ENCODE results near the gene MAP3K6. TPM values are rescaled to one million over a fixed set of nuclear protein-coding genes. Genes with fewer than 3 reads are reported as not detected.

The MAP3K6 gene
- total RNA-seq, 2 donors from 2014 or later = 21.7 to 41.0 TPM

DNA sequence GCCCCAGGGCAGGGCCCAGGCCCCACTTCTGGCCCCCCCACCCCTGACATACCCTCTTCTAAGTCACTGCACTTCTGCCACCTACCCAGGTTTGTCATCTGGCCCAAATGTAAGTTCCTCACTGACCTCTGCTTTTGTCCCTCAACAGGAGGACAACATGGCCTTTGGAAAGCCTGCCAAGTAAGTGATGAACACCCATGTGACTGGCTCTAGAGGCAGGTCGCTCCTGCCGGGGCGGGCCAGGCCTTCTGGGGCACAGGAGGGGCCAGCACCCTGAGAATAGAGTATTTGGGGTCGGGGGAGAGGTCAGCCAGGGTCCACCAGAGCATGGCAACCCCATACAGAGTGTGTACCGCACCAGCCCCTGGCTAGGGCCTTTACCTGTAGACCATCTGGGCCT lies 34.8 kb downstream of the MAP3K6 start:
- H3K27me3 ChIP-seq = no peaks in the 10 kb centered on the region
- H3K4me3 ChIP-seq = no peak overlapping the region
- H3K27ac ChIP-seq = no peak overlapping the region
- no peak for DNase-seq
- H3K4me1 ChIP-seq = no peaks in the 10 kb centered on the region
- no peak overlapping the region for H3K9ac ChIP-seq (ENCODE audit: low read depth in 2 of 2, low read length in 2 of 2)
- intact Hi-C loops (cut with DNase I) = no loop called here
- H3K9me3 ChIP-seq = no peaks in the 10 kb centered on the region
- no peaks in the 10 kb centered on the region for H3K36me3 ChIP-seq
- TF ChIP-seq, protein P1, sequence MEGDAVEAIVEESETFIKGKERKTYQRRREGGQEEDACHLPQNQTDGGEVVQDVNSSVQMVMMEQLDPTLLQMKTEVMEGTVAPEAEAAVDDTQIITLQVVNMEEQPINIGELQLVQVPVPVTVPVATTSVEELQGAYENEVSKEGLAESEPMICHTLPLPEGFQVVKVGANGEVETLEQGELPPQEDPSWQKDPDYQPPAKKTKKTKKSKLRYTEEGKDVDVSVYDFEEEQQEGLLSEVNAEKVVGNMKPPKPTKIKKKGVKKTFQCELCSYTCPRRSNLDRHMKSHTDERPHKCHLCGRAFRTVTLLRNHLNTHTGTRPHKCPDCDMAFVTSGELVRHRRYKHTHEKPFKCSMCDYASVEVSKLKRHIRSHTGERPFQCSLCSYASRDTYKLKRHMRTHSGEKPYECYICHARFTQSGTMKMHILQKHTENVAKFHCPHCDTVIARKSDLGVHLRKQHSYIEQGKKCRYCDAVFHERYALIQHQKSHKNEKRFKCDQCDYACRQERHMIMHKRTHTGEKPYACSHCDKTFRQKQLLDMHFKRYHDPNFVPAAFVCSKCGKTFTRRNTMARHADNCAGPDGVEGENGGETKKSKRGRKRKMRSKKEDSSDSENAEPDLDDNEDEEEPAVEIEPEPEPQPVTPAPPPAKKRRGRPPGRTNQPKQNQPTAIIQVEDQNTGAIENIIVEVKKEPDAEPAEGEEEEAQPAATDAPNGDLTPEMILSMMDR (IDR thresholded peaks at IDR 0.05) = no peak

DNA sequence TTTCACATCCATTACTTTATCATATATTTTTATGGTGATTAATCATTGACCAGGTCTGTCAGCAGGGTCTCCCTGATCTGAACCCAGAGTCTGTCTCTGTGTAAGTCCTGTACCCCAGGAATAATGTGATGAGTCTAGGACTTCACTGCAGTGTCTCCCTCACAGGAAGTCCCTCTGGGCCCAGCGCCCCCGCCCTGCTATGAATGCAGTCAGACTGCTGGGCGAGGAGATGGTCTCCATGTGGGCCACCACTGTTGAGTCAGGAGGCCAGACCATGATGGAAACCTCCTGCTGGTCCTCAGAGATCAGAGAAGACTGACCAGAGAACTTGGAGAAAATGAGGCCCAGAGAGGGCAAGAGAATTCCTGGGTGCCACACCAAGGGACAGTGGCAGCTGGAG lies 35.3 kb downstream of the MAP3K6 start:
- H3K27me3 ChIP-seq = no peaks in the 10 kb centered on the region
- DNase-seq = no peak
- H3K36me3 ChIP-seq = no peaks in the 10 kb centered on the region
- no peak overlapping the region for H3K9ac ChIP-seq (ENCODE audit: low read depth in 2 of 2, low read length in 2 of 2)
- H3K4me1 ChIP-seq = no peaks in the 10 kb centered on the region
- no peak overlapping the region for H3K4me3 ChIP-seq
- no peaks in the 10 kb centered on the region for H3K9me3 ChIP-seq
- TF ChIP-seq, protein P1 (IDR thresholded peaks at IDR 0.05) = no peak
- no peak overlapping the region for H3K27ac ChIP-seq
- intact Hi-C loops (cut with DNase I) = no loop called here

DNA sequence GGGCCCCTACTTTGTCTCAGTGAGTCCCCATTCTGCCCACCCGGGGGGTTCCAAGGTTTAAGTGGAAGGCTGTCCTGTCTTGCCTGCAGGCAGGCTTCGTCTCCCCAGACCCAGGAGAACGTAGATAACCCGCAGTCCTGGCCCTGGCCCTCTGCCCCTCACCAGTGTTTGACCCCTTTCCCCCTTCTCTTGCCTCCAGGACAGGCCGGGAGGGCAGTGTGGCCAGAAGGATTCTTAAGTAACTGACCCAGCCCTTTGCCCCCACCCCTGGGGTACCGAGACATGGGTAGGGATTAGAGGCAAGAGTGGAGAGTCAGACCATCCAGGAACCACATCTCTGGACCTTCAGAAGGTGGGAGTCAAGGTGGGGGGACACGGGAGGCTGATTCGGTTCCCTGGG lies 36.0 kb downstream of the MAP3K6 start:
- Histone ChIP-seq H3K27ac (no peak overlapping the region), H3K4me1 (no peaks in the 10 kb centered on the region), H3K9ac (ENCODE audit: low read depth in 2 of 2, low read length in 2 of 2) (no peak overlapping the region), H3K4me3 (no peak overlapping the region), H3K27me3 (no peaks in the 10 kb centered on the region), H3K9me3 (no peaks in the 10 kb centered on the region), H3K36me3 (no peaks in the 10 kb centered on the region)
- intact Hi-C loops (cut with DNase I) = no loop called here
- no peak for DNase-seq
- TF ChIP-seq, protein P1 (IDR thresholded peaks at IDR 0.05) = no peak

DNA sequence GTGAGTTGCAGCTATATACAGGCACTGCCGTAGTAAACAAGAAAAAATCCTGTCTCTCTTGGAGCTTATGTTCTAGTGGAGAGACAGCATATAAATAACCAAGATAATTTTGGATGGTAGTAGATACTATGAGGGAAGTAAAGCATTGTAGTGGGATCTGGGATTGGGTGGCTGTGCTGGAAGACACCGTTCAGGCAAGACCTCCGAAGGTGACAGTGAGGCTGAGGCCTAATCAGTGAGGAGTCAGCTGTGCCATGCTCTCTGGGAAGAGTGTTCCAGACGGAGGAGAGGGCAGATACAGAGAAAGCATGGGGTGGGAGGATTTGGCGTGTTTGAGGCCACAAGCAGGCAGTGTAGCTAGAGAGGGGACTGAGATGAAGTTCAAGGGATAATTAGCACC lies 38.8 kb downstream of the MAP3K6 start:
- TF ChIP-seq, protein P1 (IDR thresholded peaks at IDR 0.05) = no peak
- Histone ChIP-seq H3K4me3 (no peak overlapping the region), H3K9me3 (no peaks in the 10 kb centered on the region), H3K36me3 (peaks cover 4% of the 10 kb centered on the region), H3K27ac (no peak overlapping the region), H3K9ac (ENCODE audit: low read depth in 2 of 2, low read length in 2 of 2) (no peak overlapping the region), H3K4me1 (peaks cover 7% of the 10 kb centered on the region), H3K27me3 (no peaks in the 10 kb centered on the region)
- no peak for DNase-seq
- intact Hi-C loops (cut with DNase I) = no loop called here

DNA sequence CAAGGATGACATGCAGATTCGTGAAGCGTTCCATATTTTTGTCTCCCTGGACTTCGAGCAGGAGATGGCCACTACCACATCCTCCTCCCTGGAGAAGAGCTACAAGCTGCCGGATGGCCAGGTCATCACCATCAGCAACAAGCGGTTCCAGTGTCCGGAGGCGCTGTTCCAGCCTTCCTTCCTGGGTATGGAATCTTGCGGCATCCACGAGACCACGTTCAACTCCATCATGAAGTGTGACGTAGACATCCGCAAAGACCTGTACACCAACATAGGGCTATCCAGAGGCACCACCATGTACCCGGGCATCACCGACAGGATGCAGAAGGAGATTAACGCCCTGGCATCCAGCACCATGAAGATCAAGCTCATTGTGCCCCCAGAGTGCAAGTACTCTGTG lies 41.5 kb downstream of the MAP3K6 start:
- Histone ChIP-seq H3K9ac (ENCODE audit: low read depth in 2 of 2, low read length in 2 of 2) (no peak overlapping the region), H3K27me3 (no peaks in the 10 kb centered on the region), H3K36me3 (peaks cover 4% of the 10 kb centered on the region), H3K27ac (no peak overlapping the region), H3K9me3 (no peaks in the 10 kb centered on the region), H3K4me1 (peaks cover 10% of the 10 kb centered on the region), H3K4me3 (no peak overlapping the region)
- no peak for DNase-seq
- TF ChIP-seq, protein P1 (IDR thresholded peaks at IDR 0.05) = no peak
- intact Hi-C loops (cut with DNase I) = no loop called here
